NCI-H1930 (cell line): ENCODE data around the gene ACSF3.

Experiments
- DNase-seq, 2 experiments: peaks; one replicate each; lab custom pipeline; 2025; lab: John Stamatoyannopoulos, UW

ACSF3 gene

GRCh38 chr16:89145406-89146161 lies 51.9 kb downstream of the ACSF3 start:
- no peak for DNase-seq

GRCh38 chr16:89146211-89147005 lies 52.8 kb downstream of the ACSF3 start:
- no peak for DNase-seq

- no peak for DNase-seq
Observed at GRCh38 chr16:89147085-89147817, 53.6 kb downstream of the ACSF3 start.

- DNase-seq: no peak
Observed at GRCh38 chr16:89149386-89149785, 55.7 kb downstream of the ACSF3 start.

GRCh38 chr16:89150090-89150835 lies 56.6 kb downstream of the ACSF3 start:
- no peak for DNase-seq

GRCh38 chr16:89150981-89151380 lies 57.3 kb downstream of the ACSF3 start:
- DNase-seq: no peak

GRCh38 chr16:89152831-89153700 lies 59.4 kb downstream of the ACSF3 start:
- DNase-seq: no peak

GRCh38 chr16:89153848-89154271 lies 60.2 kb downstream of the ACSF3 start:
- DNase-seq: no peak

GRCh38 chr16:89154390-89155183 lies 60.9 kb downstream of the ACSF3 start:
- no peak for DNase-seq

GRCh38 chr16:89155184-89155679 lies 61.6 kb downstream of the ACSF3 start:
- DNase-seq: no peak

GRCh38 chr16:89155851-89156739 lies 62.4 kb downstream of the ACSF3 start:
- no peak for DNase-seq

- DNase-seq: no peak
Observed at GRCh38 chr16:89156740-89157645, 63.3 kb downstream of the ACSF3 start.

- no peak for DNase-seq
Observed at GRCh38 chr16:89157778-89158177, 64.1 kb downstream of the ACSF3 start.

GRCh38 chr16:89159066-89159849 lies 65.6 kb downstream of the ACSF3 start:
- DNase-seq: no peak

- no peak for DNase-seq
Observed at GRCh38 chr16:89159850-89160354, 66.2 kb downstream of the ACSF3 start.

- no peak for DNase-seq
Observed at GRCh38 chr16:89160977-89161701, 67.5 kb downstream of the ACSF3 start.
